ENCODE results near the gene NUDCD3.

DNA sequence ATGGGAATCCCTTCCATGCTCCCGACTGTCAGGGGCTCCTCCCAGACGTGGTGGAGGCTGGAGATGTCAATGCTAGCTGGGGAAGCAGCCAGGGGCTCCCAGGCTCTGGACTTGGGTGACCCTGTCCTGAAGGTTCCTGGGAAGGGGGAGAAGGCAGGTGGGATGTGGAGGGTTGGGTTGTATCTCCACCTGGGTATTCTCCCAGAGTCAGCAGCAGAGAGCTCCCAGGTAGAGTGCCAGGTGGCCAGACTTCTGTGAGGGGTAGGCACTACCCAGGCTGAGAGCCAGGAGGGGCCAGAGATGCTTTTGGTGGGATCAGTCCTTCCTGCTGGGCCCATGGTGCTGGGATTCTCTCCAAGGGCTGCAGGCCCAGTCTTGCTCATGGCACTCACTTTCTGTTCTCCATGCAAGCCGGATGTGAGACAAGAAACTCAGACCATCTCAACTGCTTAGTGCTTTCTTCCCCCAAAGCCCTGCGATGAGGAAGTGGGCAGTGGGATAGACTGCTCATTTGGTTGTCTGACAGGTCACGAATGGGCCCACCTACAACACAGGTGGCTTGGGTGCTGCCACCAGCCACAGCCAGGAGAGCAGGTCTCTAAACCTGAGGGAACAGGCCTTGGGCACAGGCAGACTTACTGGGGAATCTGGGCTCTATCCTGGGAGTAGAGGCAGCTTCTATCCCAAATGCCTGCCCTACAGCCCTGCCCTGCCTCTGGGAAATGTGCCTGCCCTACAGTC, 112.6 kb downstream of the NUDCD3 start:
- TF ChIP-seq, protein P1, sequence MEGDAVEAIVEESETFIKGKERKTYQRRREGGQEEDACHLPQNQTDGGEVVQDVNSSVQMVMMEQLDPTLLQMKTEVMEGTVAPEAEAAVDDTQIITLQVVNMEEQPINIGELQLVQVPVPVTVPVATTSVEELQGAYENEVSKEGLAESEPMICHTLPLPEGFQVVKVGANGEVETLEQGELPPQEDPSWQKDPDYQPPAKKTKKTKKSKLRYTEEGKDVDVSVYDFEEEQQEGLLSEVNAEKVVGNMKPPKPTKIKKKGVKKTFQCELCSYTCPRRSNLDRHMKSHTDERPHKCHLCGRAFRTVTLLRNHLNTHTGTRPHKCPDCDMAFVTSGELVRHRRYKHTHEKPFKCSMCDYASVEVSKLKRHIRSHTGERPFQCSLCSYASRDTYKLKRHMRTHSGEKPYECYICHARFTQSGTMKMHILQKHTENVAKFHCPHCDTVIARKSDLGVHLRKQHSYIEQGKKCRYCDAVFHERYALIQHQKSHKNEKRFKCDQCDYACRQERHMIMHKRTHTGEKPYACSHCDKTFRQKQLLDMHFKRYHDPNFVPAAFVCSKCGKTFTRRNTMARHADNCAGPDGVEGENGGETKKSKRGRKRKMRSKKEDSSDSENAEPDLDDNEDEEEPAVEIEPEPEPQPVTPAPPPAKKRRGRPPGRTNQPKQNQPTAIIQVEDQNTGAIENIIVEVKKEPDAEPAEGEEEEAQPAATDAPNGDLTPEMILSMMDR (IDR thresholded peaks at IDR 0.05): no peak
- no peak for TF ChIP-seq POLR2A (IDR thresholded peaks at IDR 0.05)

Data from uterus (tissue), 2 donors.